Skin epidermis (tissue), 12 donors: ENCODE results near the gene CACUL1.
A peak's percentile ranks its signal among the peaks of the same experiment; 100 is the strongest.
"Not testable (repeated sequence)": the region's sequence is repeated elsewhere in the genome, so short reads cannot be mapped to it uniquely, and the experiment has no call there.

ENCODE experiments used
- H3K27ac ChIP-seq, 21 experiments: fragments of 200-600 bp; sonication (generic) in 11 of 21; one replicate each; pipeline ENCODE4 v1.5.0; 2020; ENCODE audit warnings: mild to moderate bottlenecking in 3 of 21, inconsistent platforms in 2 of 21, moderate library complexity in 2 of 21
- H3K4me3 ChIP-seq, 7 experiments: fragments of 200-600 bp; sonication (generic) in 2 of 7; one replicate each; pipeline ENCODE4 v1.5.0; 2020; ENCODE audit warnings: inconsistent platforms in 2 of 7, mild to moderate bottlenecking in 2 of 7, moderate library complexity in 1 of 7

CACUL1 gene

GRCh38 chr10:118769898-118770600 is 15.3 kb upstream of the CACUL1 start:
- Histone ChIP-seq H3K27ac (no peak overlapping the region), H3K4me3 (no peak overlapping the region)

GRCh38 chr10:118768041-118768919 is 13.5 kb upstream of the CACUL1 start:
- Histone ChIP-seq H3K4me3 (no peak overlapping the region), H3K27ac (no peak overlapping the region)

- H3K27ac ChIP-seq: no peak overlapping the region
- no peak overlapping the region for H3K4me3 ChIP-seq
Observed at GRCh38 chr10:118767297-118768040, 12.7 kb upstream of the CACUL1 start.

GRCh38 chr10:118764195-118764594 is 9.4 kb upstream of the CACUL1 start:
- H3K4me3 ChIP-seq: no peak overlapping the region
- no peak overlapping the region for H3K27ac ChIP-seq

- H3K27ac ChIP-seq: no peak overlapping the region
- H3K4me3 ChIP-seq: no peak overlapping the region
Observed at GRCh38 chr10:118763202-118763988, 8.6 kb upstream of the CACUL1 start.

- Histone ChIP-seq H3K4me3 (no peak overlapping the region), H3K27ac (no peak overlapping the region)
Observed at GRCh38 chr10:118760265-118760664, 5.5 kb upstream of the CACUL1 start.

GRCh38 chr10:118758449-118758848 is 3.7 kb upstream of the CACUL1 start:
- H3K27ac ChIP-seq: no peak overlapping the region
- H3K4me3 ChIP-seq: no peak overlapping the region

GRCh38 chr10:118754229-118754555 is 578 bp downstream of the CACUL1 start:
- Histone ChIP-seq H3K4me3 (peak overlapping the region; percentile 91 to 99 (median 93)), H3K27ac (peak overlapping the region; percentile 78 to 97 (median 90))

- H3K4me3 ChIP-seq: peak overlapping the region; percentile 91 to 99 (median 93)
- peak overlapping the region; percentile 78 to 97 (median 90) for H3K27ac ChIP-seq
Observed at GRCh38 chr10:118753331-118754228, 1.2 kb downstream of the CACUL1 start.

- no peak overlapping the region for H3K27ac ChIP-seq
- no peak overlapping the region for H3K4me3 ChIP-seq
Observed at GRCh38 chr10:118752409-118752808, 2.4 kb downstream of the CACUL1 start.

- Histone ChIP-seq H3K27ac (no peak overlapping the region), H3K4me3 (no peak overlapping the region)
Observed at GRCh38 chr10:118751265-118751664, 3.5 kb downstream of the CACUL1 start.

GRCh38 chr10:118748041-118748440 is 6.7 kb downstream of the CACUL1 start:
- H3K4me3 ChIP-seq: no peak overlapping the region

GRCh38 chr10:118746246-118746645 is 8.5 kb downstream of the CACUL1 start:
- no peak overlapping the region for H3K4me3 ChIP-seq
- no peak overlapping the region for H3K27ac ChIP-seq

More at GRCh38 chr10:118748041-118748440, 6.7 kb downstream of the CACUL1 start:
- no peak overlapping the region for H3K27ac ChIP-seq

GRCh38 chr10:118745056-118745455 is 9.7 kb downstream of the CACUL1 start:
- no peak overlapping the region for H3K4me3 ChIP-seq
- no peak overlapping the region for H3K27ac ChIP-seq

GRCh38 chr10:118744346-118744918 is 10.3 kb downstream of the CACUL1 start:
- peak overlapping the region in 1 of 21 experiments; percentile 0 for H3K27ac ChIP-seq
- not testable (repeated sequence) for H3K4me3 ChIP-seq

- H3K4me3 ChIP-seq: no peak overlapping the region
- H3K27ac ChIP-seq: peak overlapping the region in 1 of 21 experiments; percentile 27
Observed at GRCh38 chr10:118742782-118743181, 12.0 kb downstream of the CACUL1 start.

GRCh38 chr10:118742032-118742431 is 12.7 kb downstream of the CACUL1 start:
- no peak overlapping the region for H3K27ac ChIP-seq

GRCh38 chr10:118738406-118738805 is 16.4 kb downstream of the CACUL1 start:
- no peak overlapping the region for H3K27ac ChIP-seq
- H3K4me3 ChIP-seq: no peak overlapping the region

More at GRCh38 chr10:118742032-118742431, 12.7 kb downstream of the CACUL1 start:
- H3K4me3 ChIP-seq: no peak overlapping the region
